GM12878 (cell line): Measurements from ENCODE around the gene ELN. TPM values are rescaled to one million over a fixed set of nuclear protein-coding genes. Genes with fewer than 3 reads are reported as not detected.
A peak's percentile ranks its signal among the peaks of the same experiment; 100 is the strongest.

Experiments
- ATAC-seq: fragments of 200-7000 bp; cut with Tn5 transposase; 3 replicates; pipeline ENCODE4 v1.9.1; 2020; ENCODE audit warnings: mild to moderate bottlenecking, moderate library complexity
- BruUV-seq: library from RNA; stranded (reverse); fragments of 400-500 nt; replicated peaks from 2 replicates; lab custom pipeline; 2021; lab: Mats Ljungman, UMichigan
- CTCF ChIA-PET: fragments of 300-600 bp; sonication (Branson Sonifier 250); formaldehyde crosslinking; extraction: SDS; loops from one replicate; lab custom pipeline; 2021; ENCODE audit warnings: inconsistent platforms; lab: Yijun Ruan, JAX
- POLR2A ChIA-PET: fragments of 350-600 bp; formaldehyde crosslinking; extraction: SDS; loops from one replicate; lab custom pipeline; 2021; ENCODE audit warnings: inconsistent platforms; lab: Charles Lee
- RAD21 ChIA-PET: fragments of 300-600 bp; sonication (Branson Sonifier 250); formaldehyde crosslinking; loops from one replicate; lab custom pipeline; 2023; ENCODE audit warnings: antibody characterized with exemption; ENCODE audit not compliant: unreplicated experiment; lab: Charles Lee
- SMC1A ChIA-PET: fragments of 300-600 bp; sonication (Branson Sonifier 250); formaldehyde crosslinking; loops from one replicate; lab custom pipeline; 2023; ENCODE audit not compliant: unreplicated experiment, uncharacterized antibody; lab: Charles Lee
- DNase-seq: peaks from one replicate; pipeline ENCODE4 v3.0.0-alpha.2; 2011; ENCODE audit warnings: low read depth, low spot score
- FAIRE-seq: peaks from 3 replicates; lab custom pipeline; 2011; peaks lifted over from hg19 to GRCh38; lab: Jason Lieb, UNC
- H2AFZ ChIP-seq: 2 replicates; pipeline ENCODE4 v1.6.0; 2011; ENCODE audit warnings: low read depth, low read length, control low read depth; ENCODE audit not compliant: control insufficient read depth
- H3K27ac ChIP-seq: 2 replicates; pipeline ENCODE4 v1.5.1; 2011; ENCODE audit warnings: control low read depth; ENCODE audit not compliant: control insufficient read depth, insufficient read depth
- H3K27me3 ChIP-seq, 2 experiments: replicated peaks in 1 of 2; 2 replicates each; pipeline versions ENCODE4 v1.6.0 to v1.6.1; 2011; ENCODE audit warnings: low read length in 1 of 2; ENCODE audit not compliant: control insufficient read depth in 2 of 2, insufficient read depth in 2 of 2
- H3K36me3 ChIP-seq, 2 experiments: 2 replicates each; pipeline ENCODE4 v1.5.1; 2011; ENCODE audit warnings: low read length in 1 of 2; ENCODE audit not compliant: control insufficient read depth in 2 of 2, insufficient read depth in 2 of 2
- H3K4me1 ChIP-seq: 2 replicates; pipeline ENCODE4 v1.6.1; 2011; ENCODE audit warnings: mild to moderate bottlenecking, low read length, moderate library complexity, mixed read lengths; ENCODE audit not compliant: control insufficient read depth, insufficient read depth
- H3K4me2 ChIP-seq: 2 replicates; pipeline ENCODE4 v1.6.0; 2011; ENCODE audit warnings: control low read depth; ENCODE audit not compliant: control insufficient read depth, insufficient read depth
- H3K4me3 ChIP-seq: fragments of 200-600 bp; sonication (generic); 2 replicates; pipeline ENCODE4 v1.5.1; 2016
- H3K79me2 ChIP-seq: 2 replicates; pipeline ENCODE4 v1.6.0; 2011; ENCODE audit warnings: low read length; ENCODE audit not compliant: control insufficient read depth, insufficient read depth
- H3K9ac ChIP-seq: 2 replicates; pipeline ENCODE4 v1.8.0; 2011; ENCODE audit warnings: low read length, control low read depth, mixed read lengths; ENCODE audit not compliant: control insufficient read depth, insufficient read depth
- H3K9me3 ChIP-seq: replicated peaks from 3 replicates; pipeline ENCODE4 v1.5.1; 2011; ENCODE audit warnings: mild to moderate bottlenecking, low read length; ENCODE audit not compliant: control insufficient read depth, insufficient read depth
- H4K20me1 ChIP-seq: 2 replicates; pipeline ENCODE4 v1.6.0; 2011; ENCODE audit not compliant: control insufficient read depth, insufficient read depth
- CTCF ChIP-seq, 3 experiments: IDR thresholded peaks in 2 of 3; conservative IDR thresholded peaks in 1 of 3; 2 replicates each; pipeline ENCODE4 v1.5.1; 2011; ENCODE audit warnings: low read depth in 3 of 3, low read length in 3 of 3, mild to moderate bottlenecking in 3 of 3, control low read depth in 2 of 3, moderate library complexity in 2 of 3, inconsistent platforms in 1 of 3, mixed read lengths in 1 of 3; ENCODE audit not compliant: control insufficient read depth in 2 of 3, insufficient read depth in 1 of 3; ENCODE audit errors: extremely low read depth in 1 of 3
- MEF2B ChIP-seq: fragments of 450-650 bp; IDR thresholded peaks from 2 replicates; pipeline ENCODE4 v1.6.1; 2018; ENCODE audit warnings: mild to moderate bottlenecking, moderate library complexity; ENCODE audit not compliant: partially characterized antibody, poor library complexity, severe bottlenecking
- RAD21 ChIP-seq: IDR thresholded peaks from 2 replicates; pipeline ENCODE4 v1.6.1; 2011; ENCODE audit warnings: mild to moderate bottlenecking, low read depth, low read length, moderate library complexity; ENCODE audit not compliant: insufficient read depth
- SKIL ChIP-seq: fragments of 450-650 bp; IDR thresholded peaks from 2 replicates; pipeline ENCODE4 v1.6.1; 2017; ENCODE audit warnings: mild to moderate bottlenecking, low read depth, inconsistent platforms; ENCODE audit not compliant: poor library complexity, severe bottlenecking
- SMAD1 ChIP-seq: fragments of 450-650 bp; IDR thresholded peaks from 2 replicates; pipeline ENCODE4 v1.6.1; 2018; ENCODE audit warnings: mild to moderate bottlenecking, low read depth; ENCODE audit not compliant: partially characterized antibody
- SMARCA5 ChIP-seq: fragments of 450-650 bp; IDR thresholded peaks from 2 replicates; pipeline ENCODE4 v1.6.1; 2017; ENCODE audit warnings: mild to moderate bottlenecking
- TCF12 ChIP-seq: IDR thresholded peaks from 2 replicates; pipeline ENCODE4 v1.6.1; 2011; ENCODE audit warnings: low read depth, mild to moderate bottlenecking, low read length
- ZBTB11 ChIP-seq: fragments of 450-650 bp; formaldehyde crosslinking; IDR thresholded peaks from 2 replicates; pipeline ENCODE4 v1.5.0; 2022; ENCODE audit warnings: mild to moderate bottlenecking, missing genetic modification characterization
- WGBS: methylation state at CpG from one replicate; pipeline ENCODE4 v1.1.6; 2016; ENCODE audit warnings: low lambda C conversion rate; ENCODE audit not compliant: insufficient replicate concordance, insufficient coverage; ENCODE audit errors: missing lambda C conversion rate; 5-methylcytosine and 5-hydroxymethylcytosine counted together
- in situ Hi-C: fragments of 300-500 bp; cut with MboI; formaldehyde crosslinking; loops from 9 replicates; pipeline ENCODE4 v1.14.3; 2018; ENCODE audit warnings: mixed read lengths
- intact Hi-C: fragments of 100-400 bp; cut with micrococcal nuclease; formaldehyde crosslinking; loops from one replicate; pipeline ENCODE4 v1.14.2; 2022; ENCODE audit not compliant: unreplicated experiment
- polyA plus RNA-seq, 11 experiments: library from polyadenylated mRNA; depleted of rRNA in 4 of 11; unstranded in 6 of 11; stranded (reverse) in 5 of 11; fragments of >200 nt; fragmentation: Nextera tagmentation in 4 of 11; fragmentation: Illumina TruSeq in 1 of 11; extraction: Ambion mirVana in 4 of 11; extraction: Trizol in 1 of 11; gene quantifications; 1 replicate in 1 of 11; 2 replicates in 10 of 11; pipeline versions ENCODE4 v1.2.1 to v1.2.3, GENCODE V29; 2011 to 2016; ENCODE audit warnings: inconsistent platforms in 2 of 11, missing spikeins in 2 of 11, low read depth in 1 of 11
- total RNA-seq, 4 experiments: library from RNA; depleted of rRNA in 3 of 4; stranded (reverse); fragments of >200 nt in 3 of 4; fragmentation: Illumina TruSeq in 1 of 4; extraction: Trizol in 1 of 4; gene quantifications; 2 replicates each; pipeline versions ENCODE4 v1.2.1 to v1.2.3, GENCODE V29; 2013 to 2021

Gene ELN
- total and polyA plus RNA-seq, 10 of the 15 experiments (the other 5 are each of a cell fraction or from before 2014, with no cell fraction given) = 0.08 to 0.27 (median 0.23) TPM; not detected in 7

- in situ Hi-C loops = no loop called here
- ChIA-PET RAD21 (no interaction called here), CTCF (no interaction called here), SMC1A (no interaction called here), POLR2A (no interaction called here)
- intact Hi-C loops = no loop called here
- Histone ChIP-seq H3K4me3 (no peak overlapping the region), H4K20me1 (no peaks in the 10 kb centered on the region), H3K27ac (no peak overlapping the region), H3K9me3 (no peaks in the 10 kb centered on the region), H3K27me3 (no peaks in the 10 kb centered on the region; a peak in 1 of 4 replicates), H3K9ac (no peak overlapping the region), H2AFZ (no peak overlapping the region), H3K4me2 (no peak overlapping the region), H3K79me2 (no peaks in the 10 kb centered on the region), H3K36me3 (no peaks in the 10 kb centered on the region), H3K4me1 (no peaks in the 10 kb centered on the region)
- DNase-seq (no peak), ATAC-seq (peak; percentile 71), FAIRE-seq (no peak)
- WGBS = 24% methylated on average over 16 of the region's 16 CpGs
- no TSS peak for BruUV-seq
- no peak for TF ChIP-seq ZBTB11 (CRISPR knock-in tag)
- TF ChIP-seq RAD21 = peak; percentile 34; the same call in 1 of the 2 replicates
- no peak for TF ChIP-seq SMAD1
- TF ChIP-seq SMARCA5 = no peak
- TF ChIP-seq SKIL = no peak
- no peak for TF ChIP-seq MEF2B
- TF ChIP-seq TCF12 = no peak
- TF ChIP-seq CTCF (IDR thresholded peaks at IDR 0.05 in 2 of 3, conservative IDR thresholded peaks at IDR 0.05 in 1 of 3; ENCODE audit: control insufficient read depth in 2 of 3, extremely low read depth in 1 of 3, insufficient read depth in 1 of 3, low read depth in 3 of 3, low read length in 3 of 3) = peak; percentile 33 to 42 (median 35); a peak in 3 of 6 replicates
These were observed 23.8 kb downstream of the ELN start for GRCh38 chr7:74051629-74052410.
